A673 (cell line): ENCODE measurements around the gene HMG20A. TPM values are rescaled to one million over a fixed set of nuclear protein-coding genes. Genes with fewer than 3 reads are reported as not detected.

ENCODE experiments used
- BruUV-seq: library from RNA; stranded (reverse); fragments of 400-500 nt; replicated peaks from 2 replicates; lab custom pipeline; 2021; lab: Mats Ljungman, UMichigan
- CTCF ChIA-PET: fragments of 300-600 bp; sonication (Branson Sonifier 250); formaldehyde crosslinking; loops from one replicate; lab custom pipeline; 2022; ENCODE audit warnings: antibody characterized with exemption; lab: Charles Lee
- POLR2A ChIA-PET: fragments of 300-600 bp; sonication (Branson Sonifier 250); formaldehyde crosslinking; loops from one replicate; lab custom pipeline; 2022; ENCODE audit warnings: antibody characterized with exemption; ENCODE audit not compliant: low non-redundant PET; lab: Charles Lee
- DNase-seq: peaks from one replicate; pipeline ENCODE4 v3.0.0-alpha.2; 2015; ENCODE audit warnings: low spot score
- H3K27ac ChIP-seq: fragments of 200-600 bp; sonication (generic); 2 replicates; pipeline ENCODE4 v1.5.1; 2016; ENCODE audit warnings: mixed run types, low read depth, mild to moderate bottlenecking, mixed read lengths, antibody characterized with exemption, low read length; ENCODE audit not compliant: poor library complexity, severe bottlenecking
- H3K27me3 ChIP-seq: fragments of 200-600 bp; sonication (generic); replicated peaks from 2 replicates; pipeline ENCODE4 v1.6.1; 2017; ENCODE audit warnings: mixed run types, low read depth, mild to moderate bottlenecking, mixed read lengths, antibody characterized with exemption, low read length; ENCODE audit not compliant: insufficient read depth, poor library complexity
- H3K36me3 ChIP-seq: fragments of 200-600 bp; sonication (generic); 2 replicates; pipeline ENCODE4 v1.6.1; 2016; ENCODE audit warnings: mixed run types, mild to moderate bottlenecking, mixed read lengths, antibody characterized with exemption, low read length; ENCODE audit not compliant: insufficient read depth, poor library complexity, severe bottlenecking
- H3K4me1 ChIP-seq: fragments of 200-600 bp; sonication (generic); 2 replicates; pipeline ENCODE4 v1.6.1; 2017; ENCODE audit warnings: mixed run types, mild to moderate bottlenecking, mixed read lengths, antibody characterized with exemption, low read length; ENCODE audit not compliant: insufficient read depth, poor library complexity, severe bottlenecking
- H3K4me3 ChIP-seq: fragments of 200-600 bp; sonication (generic); 2 replicates; pipeline ENCODE4 v1.5.1; 2016; ENCODE audit warnings: low read depth, mixed run types, mild to moderate bottlenecking, mixed read lengths, low read length; ENCODE audit not compliant: poor library complexity, severe bottlenecking
- H3K9me3 ChIP-seq: fragments of 200-600 bp; sonication (generic); 2 replicates; pipeline ENCODE4 v1.6.1; 2016; ENCODE audit warnings: mixed run types, low read depth, mild to moderate bottlenecking, mixed read lengths, antibody characterized with exemption, low read length; ENCODE audit not compliant: poor library complexity, severe bottlenecking
- CTCF ChIP-seq: fragments of 300-800, 200-600 bp; sonication (generic); conservative IDR thresholded peaks from 2 replicates; pipeline ENCODE4 v1.5.1; 2017; ENCODE audit warnings: low read depth, mild to moderate bottlenecking, antibody characterized with exemption, low read length, moderate library complexity, mixed read lengths
- EZH2 ChIP-seq: fragments of 200-600 bp; sonication (generic); IDR thresholded peaks from 2 replicates; pipeline ENCODE4 v1.6.1; 2017; ENCODE audit warnings: borderline replicate concordance, low read depth, mild to moderate bottlenecking, mixed read lengths, antibody characterized with exemption, low read length; ENCODE audit not compliant: poor library complexity, severe bottlenecking
- intact Hi-C: fragments of 100-400 bp; cut with micrococcal nuclease; formaldehyde crosslinking; loops from one replicate; pipeline ENCODE4 v1.10.0; 2022; ENCODE audit not compliant: unreplicated experiment
- total RNA-seq: library from RNA; stranded (reverse); gene quantifications from 2 replicates; pipeline ENCODE4 v1.2.3, GENCODE V29; 2021

The HMG20A gene
- total RNA-seq, 1 experiment from 2014 or later, result 43.2 TPM

GRCh38 chr15:77393471-77393840, 27.2 kb upstream of the HMG20A start:
- no TSS peak for BruUV-seq
- Histone ChIP-seq H3K9me3 (peaks cover 21% of the 10 kb centered on the region), H3K27ac (no peak overlapping the region), H3K4me3 (no peak overlapping the region), H3K36me3 (no peaks in the 10 kb centered on the region), H3K27me3 (no peaks in the 10 kb centered on the region), H3K4me1 (peaks cover 6% of the 10 kb centered on the region)
- no peak for DNase-seq
- intact Hi-C loops, result no loop called here
- ChIA-PET CTCF (no interaction called here), POLR2A (no interaction called here)
- TF ChIP-seq EZH2, result no peak
- no peak for TF ChIP-seq CTCF

- H3K27ac ChIP-seq, result no peak overlapping the region
- no peak for TF ChIP-seq EZH2
- no peak for TF ChIP-seq CTCF
- H3K4me3 ChIP-seq, result no peak overlapping the region
- ChIA-PET CTCF (no interaction called here), POLR2A (no interaction called here)
- intact Hi-C loops, result no loop called here
- H3K36me3 ChIP-seq, result no peaks in the 10 kb centered on the region
- no peaks in the 10 kb centered on the region for H3K4me1 ChIP-seq
- no peaks in the 10 kb centered on the region for H3K27me3 ChIP-seq
- no peak for DNase-seq
- peaks cover 38% of the 10 kb centered on the region for H3K9me3 ChIP-seq
- BruUV-seq, result no TSS peak
These were observed 25.5 kb upstream of the HMG20A start for GRCh38 chr15:77395013-77395774.

- Histone ChIP-seq H3K36me3 (no peaks in the 10 kb centered on the region), H3K27me3 (no peaks in the 10 kb centered on the region), H3K9me3 (peaks cover 44% of the 10 kb centered on the region), H3K4me3 (no peak overlapping the region), H3K4me1 (no peaks in the 10 kb centered on the region), H3K27ac (no peak overlapping the region)
- TF ChIP-seq EZH2 (no peak), CTCF (no peak)
- BruUV-seq, result no TSS peak
- POLR2A ChIA-PET, result no interaction called here
- DNase-seq, result no peak
- CTCF ChIA-PET, result no interaction called here
- intact Hi-C loops, result no loop called here
These were observed 24.0 kb upstream of the HMG20A start for GRCh38 chr15:77396692-77397091.
